NCI-H82 treated with DMSO at 0.1 percent for 48 hours (cell line): ENCODE results near the gene LMX1B.

Source experiments
- DNase-seq: peaks from one replicate; lab custom pipeline; 2025; ENCODE audit not compliant: unreplicated experiment; lab: John Stamatoyannopoulos, UW

Gene LMX1B

GRCh38 chr9:126734877-126735276, 121.1 kb downstream of the LMX1B start:
- no peak for DNase-seq

DNA sequence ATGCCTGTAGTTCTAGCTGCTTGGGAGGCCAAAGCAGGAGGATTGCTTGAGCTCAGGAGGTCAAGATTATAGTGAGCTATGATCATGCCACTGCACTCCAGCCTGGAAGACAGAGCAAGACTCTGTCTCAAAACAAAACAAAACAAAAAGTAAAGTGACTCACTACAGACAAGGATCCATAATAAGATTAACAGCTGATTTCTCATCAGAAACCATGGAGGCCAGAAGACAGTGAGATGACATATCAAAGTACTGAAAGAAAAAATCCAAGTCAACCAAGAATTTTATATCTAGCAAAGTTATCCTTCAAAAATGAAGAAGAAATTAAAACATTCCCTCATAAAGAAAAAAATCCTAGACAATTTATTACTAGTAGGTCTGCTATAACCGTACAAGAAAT, 121.8 kb downstream of the LMX1B start:
- no peak for DNase-seq

DNA sequence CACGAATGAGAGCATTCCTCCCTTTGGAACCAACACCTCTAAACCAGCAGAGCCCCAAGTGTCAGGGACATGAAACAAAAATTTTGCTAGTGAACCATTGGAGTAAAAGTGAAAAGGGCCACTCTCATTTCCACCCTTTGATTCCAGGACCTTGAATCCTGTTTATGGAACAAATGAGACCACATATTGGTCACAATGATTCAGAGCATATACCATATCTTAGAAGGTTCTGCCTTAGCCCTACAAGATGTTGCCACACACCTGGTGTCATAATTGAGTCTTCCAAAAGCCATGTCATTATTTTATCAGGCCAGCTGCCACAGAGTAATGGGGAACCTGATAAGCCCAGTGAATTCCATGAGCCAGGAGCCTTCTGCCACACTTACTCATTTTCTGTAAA, 124.8 kb downstream of the LMX1B start:
- DNase-seq: no peak

DNA sequence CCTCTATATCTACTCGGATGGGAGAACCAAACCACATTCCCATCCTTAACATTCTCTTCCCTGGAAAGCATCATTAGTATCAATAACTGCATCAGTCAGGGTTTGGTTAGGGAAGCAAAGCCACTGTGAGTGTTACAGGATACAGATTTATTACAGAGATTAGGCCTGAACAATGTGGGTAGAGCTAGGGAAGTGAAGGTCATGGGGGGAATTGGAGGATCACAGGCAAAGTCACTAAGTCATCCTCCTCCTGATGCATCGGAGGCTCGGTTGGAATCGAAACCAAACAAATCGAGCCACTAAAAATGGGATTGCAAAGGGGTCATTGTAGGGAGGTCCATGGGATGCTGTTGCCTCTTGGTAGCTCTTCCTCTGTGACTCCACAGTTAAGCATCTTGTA, 129.3 kb downstream of the LMX1B start:
- DNase-seq: no peak

GRCh38 chr9:126745574-126746411, 132.1 kb downstream of the LMX1B start:
- DNase-seq: no peak
